ENCODE data around the gene CHEK2. TPM values are rescaled to one million over a fixed set of nuclear protein-coding genes. Genes with fewer than 3 reads are reported as not detected.

Gene CHEK2
- polyA plus RNA-seq, 1 donor from 2014 or later, result 3.1 TPM

DNA sequence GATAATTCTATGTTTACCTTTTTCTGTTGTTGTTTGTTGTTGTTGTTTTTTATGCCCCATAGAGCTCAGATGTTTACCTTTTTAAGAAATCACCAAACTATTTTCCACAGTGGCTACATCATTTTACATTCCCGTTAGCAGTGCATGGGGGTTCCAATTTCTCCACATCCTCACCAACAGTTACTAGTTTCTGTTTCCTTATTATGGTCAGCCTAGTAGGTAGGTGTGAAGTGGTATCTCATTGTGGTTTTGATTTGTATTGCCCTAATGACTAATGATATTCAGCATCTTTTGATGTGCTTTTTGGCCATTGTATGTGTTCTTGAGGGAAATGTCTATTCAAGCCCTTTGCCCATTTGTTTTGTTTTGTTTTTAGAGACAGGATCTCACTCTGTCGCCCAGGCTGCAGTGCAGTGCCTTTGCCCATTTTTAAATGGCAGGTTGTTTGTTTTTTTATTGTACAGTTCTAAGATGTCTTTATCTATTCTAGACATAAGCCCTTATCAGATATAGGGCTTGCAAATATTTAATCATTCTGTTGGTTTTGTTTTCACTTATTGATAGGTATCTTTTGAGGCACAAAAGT lies 27.5 kb downstream of the CHEK2 start:
- no peaks in the 10 kb centered on the region for H3K9me2 ChIP-seq (ENCODE audit: insufficient read depth, low read length)
- no peaks in the 10 kb centered on the region for H4K20me1 ChIP-seq (ENCODE audit: insufficient read depth)
- H3K9ac ChIP-seq (ENCODE audit: low read length), result no peak overlapping the region
- H3K36me3 ChIP-seq (ENCODE audit: insufficient read depth, low read length), result no peaks in the 10 kb centered on the region
- H3K27ac ChIP-seq (ENCODE audit: low read length), result no peak overlapping the region
- no peak for TF ChIP-seq POLR2AphosphoS5 (IDR thresholded peaks at IDR 0.05)
- TF ChIP-seq, protein P1, sequence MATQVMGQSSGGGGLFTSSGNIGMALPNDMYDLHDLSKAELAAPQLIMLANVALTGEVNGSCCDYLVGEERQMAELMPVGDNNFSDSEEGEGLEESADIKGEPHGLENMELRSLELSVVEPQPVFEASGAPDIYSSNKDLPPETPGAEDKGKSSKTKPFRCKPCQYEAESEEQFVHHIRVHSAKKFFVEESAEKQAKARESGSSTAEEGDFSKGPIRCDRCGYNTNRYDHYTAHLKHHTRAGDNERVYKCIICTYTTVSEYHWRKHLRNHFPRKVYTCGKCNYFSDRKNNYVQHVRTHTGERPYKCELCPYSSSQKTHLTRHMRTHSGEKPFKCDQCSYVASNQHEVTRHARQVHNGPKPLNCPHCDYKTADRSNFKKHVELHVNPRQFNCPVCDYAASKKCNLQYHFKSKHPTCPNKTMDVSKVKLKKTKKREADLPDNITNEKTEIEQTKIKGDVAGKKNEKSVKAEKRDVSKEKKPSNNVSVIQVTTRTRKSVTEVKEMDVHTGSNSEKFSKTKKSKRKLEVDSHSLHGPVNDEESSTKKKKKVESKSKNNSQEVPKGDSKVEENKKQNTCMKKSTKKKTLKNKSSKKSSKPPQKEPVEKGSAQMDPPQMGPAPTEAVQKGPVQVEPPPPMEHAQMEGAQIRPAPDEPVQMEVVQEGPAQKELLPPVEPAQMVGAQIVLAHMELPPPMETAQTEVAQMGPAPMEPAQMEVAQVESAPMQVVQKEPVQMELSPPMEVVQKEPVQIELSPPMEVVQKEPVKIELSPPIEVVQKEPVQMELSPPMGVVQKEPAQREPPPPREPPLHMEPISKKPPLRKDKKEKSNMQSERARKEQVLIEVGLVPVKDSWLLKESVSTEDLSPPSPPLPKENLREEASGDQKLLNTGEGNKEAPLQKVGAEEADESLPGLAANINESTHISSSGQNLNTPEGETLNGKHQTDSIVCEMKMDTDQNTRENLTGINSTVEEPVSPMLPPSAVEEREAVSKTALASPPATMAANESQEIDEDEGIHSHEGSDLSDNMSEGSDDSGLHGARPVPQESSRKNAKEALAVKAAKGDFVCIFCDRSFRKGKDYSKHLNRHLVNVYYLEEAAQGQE (IDR thresholded peaks at IDR 0.05; ENCODE audit: borderline replicate concordance), result no peak
- TF ChIP-seq SMC3 (conservative IDR thresholded peaks at IDR 0.05; ENCODE audit: poor library complexity), result no peak
- TF ChIP-seq, protein P2, sequence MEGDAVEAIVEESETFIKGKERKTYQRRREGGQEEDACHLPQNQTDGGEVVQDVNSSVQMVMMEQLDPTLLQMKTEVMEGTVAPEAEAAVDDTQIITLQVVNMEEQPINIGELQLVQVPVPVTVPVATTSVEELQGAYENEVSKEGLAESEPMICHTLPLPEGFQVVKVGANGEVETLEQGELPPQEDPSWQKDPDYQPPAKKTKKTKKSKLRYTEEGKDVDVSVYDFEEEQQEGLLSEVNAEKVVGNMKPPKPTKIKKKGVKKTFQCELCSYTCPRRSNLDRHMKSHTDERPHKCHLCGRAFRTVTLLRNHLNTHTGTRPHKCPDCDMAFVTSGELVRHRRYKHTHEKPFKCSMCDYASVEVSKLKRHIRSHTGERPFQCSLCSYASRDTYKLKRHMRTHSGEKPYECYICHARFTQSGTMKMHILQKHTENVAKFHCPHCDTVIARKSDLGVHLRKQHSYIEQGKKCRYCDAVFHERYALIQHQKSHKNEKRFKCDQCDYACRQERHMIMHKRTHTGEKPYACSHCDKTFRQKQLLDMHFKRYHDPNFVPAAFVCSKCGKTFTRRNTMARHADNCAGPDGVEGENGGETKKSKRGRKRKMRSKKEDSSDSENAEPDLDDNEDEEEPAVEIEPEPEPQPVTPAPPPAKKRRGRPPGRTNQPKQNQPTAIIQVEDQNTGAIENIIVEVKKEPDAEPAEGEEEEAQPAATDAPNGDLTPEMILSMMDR (IDR thresholded peaks at IDR 0.05; ENCODE audit: poor library complexity, severe bottlenecking), result no peak
- TF ChIP-seq TAF1 (IDR thresholded peaks at IDR 0.05; ENCODE audit: low read depth), result no peak
- no peaks in the 10 kb centered on the region for H3K9me3 ChIP-seq (ENCODE audit: low read length)
- no peak overlapping the region for H3K4me2 ChIP-seq (ENCODE audit: low read length)
- no peak overlapping the region for H2AFZ ChIP-seq (ENCODE audit: low read depth, low read length)
- H3K4me3 ChIP-seq (ENCODE audit: low read length), result no peak overlapping the region
- no peaks in the 10 kb centered on the region for H3F3A ChIP-seq (ENCODE audit: insufficient read depth, low read length, poor library complexity, severe bottlenecking)
- H3K79me2 ChIP-seq (replicated peaks; ENCODE audit: insufficient read depth, low read length), result no peaks in the 10 kb centered on the region
- no peaks in the 10 kb centered on the region for H3K27me3 ChIP-seq (ENCODE audit: insufficient read depth, low read depth, low read length)

DNA sequence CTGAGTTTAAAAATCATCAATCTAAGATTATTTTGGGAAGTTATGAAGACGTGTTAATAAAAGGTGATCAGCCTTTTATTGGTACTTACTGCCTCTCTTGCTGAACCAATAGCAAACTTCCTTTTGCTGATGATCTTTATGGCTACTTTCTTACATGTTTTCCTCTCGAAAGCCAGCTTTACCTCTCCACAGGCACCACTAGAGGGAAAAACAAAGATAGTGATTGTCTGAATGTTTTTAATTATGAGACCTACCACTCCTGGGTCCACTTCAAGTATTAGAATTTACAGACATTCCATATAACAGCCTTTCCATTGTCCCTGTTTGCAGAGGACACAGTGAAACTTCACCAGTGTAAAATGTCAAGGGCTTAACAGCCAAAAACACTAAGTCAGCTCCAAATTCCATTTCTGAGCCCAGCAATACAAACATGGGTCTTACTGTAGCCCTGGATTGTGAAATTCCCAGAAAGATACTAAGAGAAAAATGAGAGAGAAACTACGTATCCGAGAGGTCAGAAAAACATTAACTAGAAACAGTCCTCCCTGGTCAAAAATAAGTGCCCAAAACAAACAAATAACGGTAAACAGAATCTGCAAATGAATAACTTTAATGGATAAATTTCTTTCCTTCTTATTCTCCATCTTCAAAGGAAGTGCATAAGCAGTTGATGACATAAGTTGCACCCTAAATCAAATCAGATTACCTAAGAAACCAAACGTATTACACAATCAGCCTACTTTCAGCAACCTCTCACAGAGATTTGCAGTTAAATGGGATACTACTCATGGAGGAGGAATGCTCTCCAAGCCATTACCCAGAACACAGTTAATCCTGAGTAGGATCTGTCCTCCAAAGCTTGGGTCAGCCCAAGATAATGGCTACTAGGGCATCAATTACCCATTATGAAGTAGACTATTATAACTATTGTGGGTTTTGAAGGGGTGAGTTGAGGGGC lies 29.5 kb downstream of the CHEK2 start:
- Histone ChIP-seq H3K9ac (ENCODE audit: low read length) (no peak overlapping the region), H3K27me3 (ENCODE audit: insufficient read depth, low read depth, low read length) (no peaks in the 10 kb centered on the region), H3K4me3 (ENCODE audit: low read length) (no peak overlapping the region), H3F3A (ENCODE audit: insufficient read depth, low read length, poor library complexity, severe bottlenecking) (no peaks in the 10 kb centered on the region), H3K9me3 (ENCODE audit: low read length) (no peaks in the 10 kb centered on the region), H3K79me2 (replicated peaks; ENCODE audit: insufficient read depth, low read length) (no peaks in the 10 kb centered on the region), H2AFZ (ENCODE audit: low read depth, low read length) (no peak overlapping the region), H4K20me1 (ENCODE audit: insufficient read depth) (no peaks in the 10 kb centered on the region), H3K4me2 (ENCODE audit: low read length) (no peak overlapping the region), H3K9me2 (ENCODE audit: insufficient read depth, low read length) (no peaks in the 10 kb centered on the region), H3K27ac (ENCODE audit: low read length) (no peak overlapping the region), H3K36me3 (ENCODE audit: insufficient read depth, low read length) (no peaks in the 10 kb centered on the region)
- TF ChIP-seq, protein P2 (IDR thresholded peaks at IDR 0.05; ENCODE audit: poor library complexity, severe bottlenecking), result no peak
- no peak for TF ChIP-seq EP300 (conservative IDR thresholded peaks at IDR 0.05; ENCODE audit: poor library complexity, severe bottlenecking)

Measured in neural cell (in vitro differentiated cells).